Anterior cingulate cortex (tissue), 58 donors: ENCODE results near the gene RFPL2.
A peak's percentile ranks its signal among the peaks of the same experiment; 100 is the strongest.
"Not testable (repeated sequence)": the region's sequence is repeated elsewhere in the genome, so short reads cannot be mapped to it uniquely, and the experiment has no call there.

Experiments used
- DNase-seq, 58 donors: peaks; one replicate each; lab custom pipeline; 2025; lab: John Stamatoyannopoulos, UW

Gene RFPL2

DNA sequence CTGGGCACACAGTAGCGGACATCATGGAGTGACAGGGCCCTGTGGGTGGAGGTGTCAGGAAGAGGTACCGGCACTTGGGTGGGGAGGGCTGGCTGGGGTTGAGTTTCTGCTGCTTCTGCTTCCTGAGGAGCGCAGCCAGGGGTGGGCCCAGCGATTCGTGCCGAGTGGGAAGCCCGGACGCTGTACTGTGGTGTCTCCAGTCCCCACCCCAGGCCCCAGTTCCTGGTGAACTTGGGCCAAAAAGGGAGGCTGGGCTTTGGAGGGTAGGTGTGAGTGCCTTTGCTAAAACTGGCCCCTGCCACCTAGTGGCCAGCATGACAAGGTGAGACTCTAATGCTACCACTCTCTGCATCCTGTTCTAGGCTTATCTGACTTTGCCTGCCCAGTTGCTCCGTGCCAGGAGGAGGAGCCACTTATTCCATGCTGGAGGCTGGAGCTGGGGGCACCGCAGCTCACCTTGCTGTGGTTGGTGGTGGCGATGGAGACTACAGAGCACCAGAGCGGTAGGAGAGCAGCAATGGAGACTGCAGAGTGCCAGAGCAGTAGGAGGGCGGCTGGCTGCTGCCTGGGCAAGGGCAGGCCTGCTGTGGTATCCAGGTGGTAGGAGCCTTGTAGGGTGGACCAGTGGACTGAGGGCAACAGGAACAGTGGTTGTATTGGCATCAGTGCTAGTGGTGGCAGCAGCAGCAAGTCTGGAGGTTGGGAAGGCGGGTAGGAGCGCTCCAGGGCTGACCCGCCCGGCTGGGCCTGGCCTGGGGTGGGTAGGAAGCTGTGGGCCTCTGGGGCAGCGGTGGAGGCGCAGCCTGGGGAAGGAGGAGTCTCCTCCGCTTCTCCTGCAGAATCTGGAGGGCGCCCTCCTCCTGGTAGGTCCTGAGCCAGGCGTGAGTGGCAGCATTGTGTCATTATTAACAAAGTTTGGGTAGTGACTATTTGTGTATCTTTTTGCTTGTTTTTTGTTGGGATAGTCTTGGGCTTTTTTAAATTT is 2.2 kb upstream of the RFPL2 start:
- peak in 2 of 58 donors; percentile 9 to 29 for DNase-seq

- no peak for DNase-seq
These were observed 1.3 kb upstream of the RFPL2 start for GRCh38 chr22:32205974-32206773.

DNA sequence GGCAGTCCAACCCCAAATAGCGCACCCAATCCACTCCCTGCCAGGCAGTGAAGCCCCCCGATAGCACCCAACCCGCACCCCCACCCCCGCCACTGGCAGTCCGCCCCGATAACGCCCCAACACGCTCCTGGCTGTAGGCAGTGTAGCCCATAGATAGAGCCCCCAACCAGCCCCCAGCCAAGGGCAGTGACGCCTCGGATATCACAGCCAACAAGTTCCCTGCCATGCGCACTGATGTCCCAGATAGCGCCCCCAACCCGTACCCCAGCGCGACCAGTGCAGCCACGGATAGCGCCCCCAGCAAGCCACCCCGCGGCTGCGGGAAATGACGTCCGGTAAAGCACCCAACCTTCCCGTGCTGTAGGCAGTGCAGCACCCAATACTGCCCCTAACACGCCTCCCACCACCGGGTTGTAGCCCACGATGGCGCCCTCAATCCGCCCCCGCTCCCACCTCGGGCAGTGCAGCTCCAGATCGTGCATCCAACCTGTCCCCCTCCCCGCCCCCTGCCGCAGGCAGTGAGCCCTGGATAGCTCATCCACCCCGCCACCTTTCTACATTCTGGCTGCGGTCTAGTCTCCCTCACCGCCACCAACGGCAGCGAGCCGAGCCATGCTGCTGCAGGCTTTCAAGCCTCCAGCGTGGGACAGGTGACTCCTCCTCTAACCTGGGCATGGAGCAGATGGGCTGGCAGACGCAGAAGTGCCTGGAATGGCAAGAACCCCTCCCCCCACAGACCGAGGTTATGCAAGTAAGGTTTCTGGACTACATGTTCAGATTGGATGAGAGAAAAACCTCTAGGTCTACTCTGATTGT is 625 bp downstream of the RFPL2 start:
- peak in 13 of 58 donors; percentile 13 to 69 (median 23) for DNase-seq

DNA sequence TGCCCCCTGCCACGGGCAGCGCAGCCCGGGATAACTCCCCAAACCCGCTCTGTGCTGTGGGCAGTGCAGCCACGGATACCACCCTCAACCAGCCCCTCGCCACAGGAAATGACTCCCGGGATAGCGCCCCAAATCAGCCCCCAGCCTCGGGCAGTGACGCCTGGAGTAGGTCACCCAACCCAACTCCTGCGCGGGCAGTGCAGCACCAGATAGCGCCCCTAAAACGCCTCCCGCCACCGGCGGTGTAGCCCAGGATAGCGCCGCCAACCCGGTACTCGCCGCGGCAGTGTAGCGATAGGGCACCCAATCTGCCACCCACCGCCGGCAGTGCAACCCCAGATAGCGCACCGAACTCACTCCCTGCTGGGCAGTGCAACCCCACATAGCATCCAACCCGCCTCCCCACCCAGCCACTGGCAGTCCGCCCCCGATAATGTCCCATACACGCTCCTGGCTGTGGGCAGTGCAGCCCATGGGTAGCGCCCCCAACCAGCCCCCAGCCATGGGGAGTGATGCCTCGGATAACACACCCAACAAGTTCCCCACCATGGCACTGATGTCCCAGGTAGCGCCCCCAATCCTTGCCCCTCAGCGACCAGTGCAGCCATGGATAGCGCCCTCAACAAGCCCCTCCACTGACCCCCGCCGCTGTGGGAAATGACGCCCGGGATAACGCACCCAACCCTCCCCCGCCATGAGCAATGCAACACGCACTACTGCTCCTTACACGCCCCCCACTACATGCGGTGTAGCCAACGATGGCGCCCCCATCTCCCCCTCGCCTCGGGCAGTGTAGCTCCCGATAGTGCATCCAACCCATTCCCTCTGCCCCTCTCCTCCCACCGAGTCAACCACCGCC is 1.5 kb downstream of the RFPL2 start:
- DNase-seq = peak in 2 of 58 donors; percentile 11 to 37

DNA sequence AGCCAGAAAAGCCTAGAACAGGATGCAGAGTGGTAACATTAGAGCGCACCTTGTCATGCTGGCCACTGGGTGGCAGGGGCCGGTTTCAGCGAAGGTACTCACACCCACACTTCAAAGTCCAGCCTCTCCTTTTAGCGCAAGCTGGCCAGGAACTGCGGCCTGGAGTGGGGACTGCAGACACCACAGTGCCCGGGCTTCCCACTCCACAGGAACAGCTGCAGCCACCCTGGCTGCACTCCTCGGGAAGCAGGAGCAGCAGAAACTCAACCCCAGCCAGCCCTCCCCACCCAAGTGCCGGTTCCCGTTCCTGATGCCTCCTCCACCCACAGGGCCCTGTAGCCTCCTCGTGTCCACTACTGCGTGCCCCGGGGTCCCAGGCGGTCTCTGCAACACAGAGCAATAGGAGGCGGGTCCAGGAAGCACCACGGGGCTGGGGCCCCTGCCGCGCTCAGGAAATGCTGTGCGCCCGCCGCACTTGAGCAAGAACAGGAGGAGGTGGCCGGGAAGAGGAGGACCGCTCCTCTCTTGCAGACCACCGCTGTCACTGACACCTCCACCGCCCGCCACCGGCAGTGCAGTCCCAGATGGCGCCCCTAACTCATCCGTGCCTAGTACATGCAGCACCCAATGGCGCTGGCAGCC is 2.2 kb downstream of the RFPL2 start:
- DNase-seq = peak in 18 of 58 donors; percentile 8 to 35 (median 20)

DNA sequence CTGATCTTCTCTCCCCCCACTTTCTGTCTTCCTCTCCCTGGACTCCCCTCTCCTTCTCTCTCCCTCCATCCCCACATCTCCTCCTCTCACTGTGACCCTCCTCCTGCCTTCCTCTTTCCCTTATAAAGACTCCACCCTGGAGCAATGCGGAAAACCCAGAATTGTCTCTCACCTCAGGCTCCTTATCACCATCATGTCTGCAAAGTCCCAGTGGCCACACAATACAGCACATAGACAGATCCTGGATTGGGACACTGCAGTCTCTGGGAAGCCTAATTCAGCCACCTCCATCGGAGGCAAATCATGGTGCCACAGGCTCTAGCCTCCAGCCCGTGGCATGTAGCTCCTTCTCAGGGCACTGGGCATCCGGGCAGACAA is 2.7 kb downstream of the RFPL2 start:
- DNase-seq = no peak

- no peak for DNase-seq
These were observed 4.1 kb downstream of the RFPL2 start for GRCh38 chr22:32200752-32201151.

GRCh38 chr22:32199961-32200360 is 4.9 kb downstream of the RFPL2 start:
- no peak for DNase-seq

DNA sequence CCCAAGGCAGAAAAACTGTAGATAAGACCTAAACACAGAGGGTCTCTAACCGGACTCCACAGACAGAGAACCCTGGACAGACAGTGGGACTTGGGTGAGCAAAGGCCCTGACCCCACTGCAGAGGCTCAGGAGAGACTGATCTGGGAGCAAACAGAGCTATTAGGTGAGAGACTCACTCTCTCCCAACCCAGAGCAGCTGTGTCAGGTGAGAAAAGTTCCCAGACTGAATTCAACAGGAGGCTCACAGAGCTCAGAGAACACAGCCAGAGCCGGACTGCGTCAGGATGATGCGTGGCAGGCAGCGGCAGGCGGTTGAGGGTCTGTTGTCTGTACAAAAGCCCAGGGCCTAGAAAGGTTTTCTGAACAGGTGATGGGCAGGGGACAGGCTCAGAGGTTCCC is 5.5 kb downstream of the RFPL2 start:
- no peak for DNase-seq

DNA sequence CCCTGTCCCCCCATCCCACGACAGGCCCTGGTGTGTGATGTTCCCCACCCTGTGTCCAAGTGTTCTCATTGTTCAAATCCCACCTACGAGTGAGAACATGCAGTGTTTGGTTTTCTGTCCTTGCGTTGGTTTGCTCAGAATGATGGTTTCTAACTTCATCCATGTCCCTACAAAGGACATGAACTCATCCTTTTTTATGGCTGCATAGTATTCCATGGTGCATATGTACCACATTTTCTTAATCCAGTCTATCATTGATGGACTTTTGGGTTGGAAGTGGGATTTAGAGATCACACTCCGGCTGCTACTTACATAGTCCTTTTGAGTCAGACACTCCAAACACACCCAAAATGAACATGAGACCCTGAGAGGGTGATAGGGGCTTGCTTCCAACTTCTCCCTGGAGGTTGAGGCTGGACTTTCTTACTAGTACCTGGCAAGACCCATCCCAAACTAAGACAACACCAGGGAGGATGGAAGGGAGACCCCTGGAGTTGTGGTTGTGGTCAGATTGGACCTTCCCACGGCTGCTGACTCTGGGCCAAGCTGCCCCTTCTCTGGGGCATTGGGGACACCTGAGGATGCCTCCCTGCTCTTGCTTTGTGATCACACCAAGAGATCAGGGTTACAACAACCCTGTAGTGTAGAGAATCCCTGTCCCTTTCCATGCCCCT is 7.2 kb downstream of the RFPL2 start:
- DNase-seq = not testable (repeated sequence)

DNA sequence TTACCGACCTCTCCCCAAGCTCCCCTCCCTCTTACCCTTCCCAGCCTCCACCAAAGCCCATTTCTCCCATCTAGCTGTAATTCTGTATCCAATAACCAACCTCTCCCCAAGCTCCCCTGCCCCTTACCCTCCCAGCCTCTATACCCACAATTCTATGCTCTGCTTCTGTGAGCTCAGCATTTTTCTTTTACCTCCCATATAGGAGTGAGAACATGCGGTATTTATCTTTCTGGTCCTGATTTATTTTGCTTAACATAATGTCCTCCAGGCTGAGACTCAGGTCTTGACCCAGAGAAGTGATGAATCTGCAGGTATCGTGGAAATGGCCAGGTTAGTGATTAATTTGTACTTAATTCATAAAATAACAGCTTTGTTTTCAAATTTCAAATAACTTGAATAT is 9.0 kb downstream of the RFPL2 start:
- not testable (repeated sequence) for DNase-seq

GRCh38 chr22:32193346-32193745 is 11.5 kb downstream of the RFPL2 start:
- not testable (repeated sequence) for DNase-seq

DNA sequence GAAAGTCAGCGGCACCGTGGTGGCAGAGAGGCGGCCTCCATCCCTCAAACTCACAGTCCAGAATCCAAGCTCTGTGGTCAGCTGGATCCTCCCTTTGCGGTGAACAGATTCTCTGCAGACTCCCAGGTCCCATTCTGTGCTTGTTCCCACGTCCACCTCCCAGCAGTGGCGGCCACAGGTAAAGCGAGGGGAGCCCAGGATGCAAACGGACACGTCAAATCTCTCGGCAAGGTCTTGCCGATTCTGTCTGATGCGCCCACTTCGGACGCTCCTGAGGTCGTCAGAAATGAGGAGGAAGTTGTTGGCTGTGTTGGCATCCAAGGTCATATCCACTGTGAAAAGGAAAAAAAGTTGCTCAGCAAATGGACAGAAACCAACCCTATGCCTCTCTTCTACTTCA is 13.9 kb downstream of the RFPL2 start:
- not testable (repeated sequence) for DNase-seq

DNA sequence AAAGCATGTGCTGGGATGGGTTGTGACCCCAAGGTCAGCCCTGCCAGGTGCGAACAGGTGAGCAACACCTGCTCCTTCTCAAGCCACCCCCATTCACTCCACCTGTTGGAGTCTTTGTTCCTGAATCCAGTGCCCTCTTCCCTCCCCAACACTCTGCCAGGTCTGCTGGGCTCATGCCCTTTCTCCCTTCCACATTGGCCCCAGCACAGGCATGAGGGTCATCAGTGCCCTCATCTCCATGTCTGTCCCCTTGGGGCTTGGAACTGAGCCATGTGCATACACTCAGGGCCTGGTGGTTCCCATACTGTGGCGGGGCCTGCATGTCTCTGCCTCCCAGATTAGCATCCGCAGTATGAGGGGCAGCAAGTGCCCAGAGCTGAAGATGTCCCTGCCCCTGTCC is 19.1 kb downstream of the RFPL2 start:
- no peak for DNase-seq

- no peak for DNase-seq
These were observed 21.2 kb downstream of the RFPL2 start for GRCh38 chr22:32183625-32184024.

GRCh38 chr22:32181043-32181442 is 23.8 kb downstream of the RFPL2 start:
- no peak for DNase-seq

DNA sequence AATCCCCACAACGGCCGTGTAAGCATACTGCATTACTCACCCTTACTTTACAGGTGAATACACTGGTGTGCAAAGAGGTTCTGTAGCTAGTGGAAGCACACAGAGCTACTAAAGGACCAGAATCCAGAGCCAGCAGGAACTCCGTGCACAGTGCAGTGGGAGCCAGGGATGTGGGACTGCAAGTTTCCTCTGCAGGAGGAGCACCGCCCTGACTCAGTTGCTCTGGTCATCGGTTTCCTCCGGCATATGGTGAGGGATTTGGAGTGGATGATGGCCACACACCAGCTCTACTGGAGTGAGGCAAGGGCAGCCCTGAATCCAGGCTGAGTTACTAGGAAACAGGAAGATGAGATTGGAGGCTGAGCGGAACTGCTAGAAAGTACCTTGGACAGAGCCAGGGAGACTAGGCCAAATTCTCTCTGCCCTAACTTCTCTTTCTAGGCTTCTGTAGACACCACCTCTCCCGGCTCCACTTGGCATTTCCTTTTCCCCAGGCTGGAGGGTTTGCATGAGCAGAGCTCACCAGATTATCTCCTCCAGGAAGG is 27.6 kb downstream of the RFPL2 start:
- DNase-seq = no peak
